Activated CD4-positive, alpha-beta T cell treated with anti-CD3 and anti-CD28 coated beads, Interleukin-2, amount 50 U/mL, for 16 hours (primary cell): ENCODE measurements around the gene C9orf78.

Source experiments
- DNase-seq: peaks from one replicate; pipeline ENCODE4 v3.0.0-alpha.2; 2020

The C9orf78 gene, protein sequence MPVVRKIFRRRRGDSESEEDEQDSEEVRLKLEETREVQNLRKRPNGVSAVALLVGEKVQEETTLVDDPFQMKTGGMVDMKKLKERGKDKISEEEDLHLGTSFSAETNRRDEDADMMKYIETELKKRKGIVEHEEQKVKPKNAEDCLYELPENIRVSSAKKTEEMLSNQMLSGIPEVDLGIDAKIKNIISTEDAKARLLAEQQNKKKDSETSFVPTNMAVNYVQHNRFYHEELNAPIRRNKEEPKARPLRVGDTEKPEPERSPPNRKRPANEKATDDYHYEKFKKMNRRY

DNA sequence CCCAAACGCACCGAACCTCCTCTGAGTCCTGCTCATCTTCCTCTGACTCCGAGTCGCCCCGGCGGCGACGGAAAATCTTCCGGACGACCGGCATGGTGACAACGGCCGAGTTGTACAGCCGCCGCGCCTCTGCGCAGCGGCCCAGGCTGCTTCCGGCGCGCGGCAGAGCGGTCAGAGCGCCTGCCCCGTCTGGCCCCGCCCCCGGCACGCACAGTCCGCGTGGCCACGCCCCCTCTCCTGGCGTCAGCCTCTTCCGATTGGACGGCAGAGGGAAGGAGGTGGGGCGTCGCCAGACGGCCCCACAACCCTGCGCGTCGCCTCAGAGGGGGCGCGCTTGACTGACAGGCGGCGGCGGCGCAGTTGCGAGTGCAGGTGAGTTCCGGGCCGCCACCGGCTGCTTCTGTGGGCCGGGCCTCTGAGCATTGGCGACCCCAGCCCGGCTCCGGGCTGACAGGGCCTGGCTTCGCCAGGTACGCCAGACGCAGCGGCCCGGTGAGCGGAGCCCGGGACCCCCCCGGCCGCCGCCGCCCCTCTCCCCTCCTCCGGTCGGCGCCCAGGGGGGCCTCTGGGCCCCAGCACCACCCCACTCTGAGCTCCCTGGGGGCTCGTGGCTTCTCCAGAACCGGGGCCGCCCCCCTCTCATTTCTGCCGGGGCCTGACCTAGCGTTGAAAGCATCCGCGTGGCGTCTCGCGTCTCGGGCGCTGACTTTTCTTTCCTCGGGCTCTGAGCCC lies at the start of gene C9orf78, which contains the start of gene USP20:
C9orf78 (minus strand) TSS at position 148 of the 732 bp plus-strand sequence; CDS start at position 94, 54 bp downstream.
USP20 (plus strand) TSS at position 331 of the 732 bp plus-strand sequence. CDS start 17,098 bp downstream, outside the sequence.
- DNase-seq = peak; percentile 98

GRCh38 chr9:129884220-129885017 lies 49.3 kb upstream of the C9orf78 start:
- peak; percentile 96 for DNase-seq

- no peak for DNase-seq
These were observed 46.7 kb upstream of the C9orf78 start for GRCh38 chr9:129881547-129882324.

- no peak for DNase-seq
These were observed 45.8 kb upstream of the C9orf78 start for GRCh38 chr9:129880654-129881546.

GRCh38 chr9:129879991-129880653 lies 45.0 kb upstream of the C9orf78 start:
- no peak for DNase-seq

- no peak for DNase-seq
These were observed 44.1 kb upstream of the C9orf78 start for GRCh38 chr9:129879103-129879699.

DNA sequence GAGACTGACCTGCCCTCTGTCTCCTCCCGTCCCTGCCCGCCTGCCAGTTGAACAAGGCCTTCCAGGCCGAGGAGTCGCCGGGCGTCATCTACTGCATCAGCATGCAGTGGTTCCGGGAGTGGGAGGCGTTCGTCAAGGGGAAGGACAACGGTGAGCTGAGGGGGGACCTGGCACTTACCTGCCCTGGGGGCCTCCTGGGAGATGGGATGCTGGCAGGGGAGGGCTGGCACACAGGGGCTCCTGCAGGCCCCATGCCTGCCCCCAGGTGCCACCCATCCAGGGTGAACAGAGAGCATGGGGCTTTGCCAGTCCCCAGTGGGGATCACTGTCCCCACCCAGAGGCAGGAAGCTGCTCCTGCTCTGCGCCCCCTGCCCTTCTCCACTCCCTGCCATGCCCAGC lies 43.2 kb upstream of the C9orf78 start:
- no peak for DNase-seq

GRCh38 chr9:129876815-129877214 lies 41.7 kb upstream of the C9orf78 start:
- DNase-seq = no peak

GRCh38 chr9:129875687-129876395 lies 40.8 kb upstream of the C9orf78 start:
- no peak for DNase-seq

DNA sequence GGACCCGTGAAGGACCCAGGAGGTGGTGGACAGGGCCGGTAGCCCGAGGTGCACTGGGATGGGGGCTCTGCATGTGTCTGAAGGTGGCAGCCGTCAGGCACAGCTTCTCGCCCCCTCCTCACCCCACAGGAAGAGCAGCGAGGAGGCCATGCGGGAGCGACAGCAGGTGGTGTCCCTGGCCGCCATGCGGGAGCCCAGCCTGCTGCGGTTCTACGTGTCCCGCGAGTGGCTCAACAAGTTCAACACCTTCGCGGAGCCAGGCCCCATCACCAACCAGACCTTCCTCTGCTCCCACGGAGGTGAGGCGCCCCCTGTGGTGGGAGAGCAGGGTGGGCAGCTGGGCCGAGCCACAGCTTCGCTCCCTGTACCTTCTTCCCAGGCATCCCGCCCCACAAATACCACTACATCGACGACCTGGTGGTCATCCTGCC lies 40.1 kb upstream of the C9orf78 start:
- no peak for DNase-seq

DNA sequence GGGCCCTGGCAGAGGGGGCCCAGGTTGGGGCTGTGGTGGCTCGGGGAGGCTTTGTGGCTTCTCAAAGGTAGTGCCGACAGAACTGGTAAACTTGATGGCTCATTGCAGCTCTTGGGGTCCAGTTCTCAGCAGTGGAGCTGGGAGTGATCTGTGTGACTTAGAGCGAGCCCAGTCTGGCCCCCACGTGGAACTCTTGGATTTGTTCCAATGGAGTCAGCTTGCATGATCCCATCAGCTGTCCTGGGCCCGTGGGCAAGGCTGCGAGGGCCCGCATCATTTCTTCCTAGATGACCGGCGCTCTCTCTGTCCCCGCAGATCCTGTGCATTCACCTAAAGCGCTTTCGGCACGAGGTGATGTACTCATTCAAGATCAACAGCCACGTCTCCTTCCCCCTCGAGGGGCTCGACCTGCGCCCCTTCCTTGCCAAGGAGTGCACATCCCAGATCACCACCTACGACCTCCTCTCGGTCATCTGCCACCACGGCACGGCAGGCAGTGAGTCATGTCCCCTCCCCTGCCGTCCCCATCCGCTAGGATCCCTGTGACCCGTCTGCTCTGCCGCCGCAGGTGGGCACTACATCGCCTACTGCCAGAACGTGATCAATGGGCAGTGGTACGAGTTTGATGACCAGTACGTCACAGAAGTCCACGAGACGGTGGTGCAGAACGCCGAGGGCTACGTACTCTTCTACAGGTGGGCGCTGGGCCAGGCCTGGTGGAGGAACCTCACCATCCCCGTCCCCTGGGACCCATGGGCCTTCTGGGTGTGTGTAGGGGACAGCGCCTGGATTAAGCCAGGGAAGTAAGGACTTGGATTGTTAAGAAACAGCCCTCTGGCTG lies 39.4 kb upstream of the C9orf78 start:
- no peak for DNase-seq

GRCh38 chr9:129873563-129874190 lies 38.6 kb upstream of the C9orf78 start:
- no peak for DNase-seq

DNA sequence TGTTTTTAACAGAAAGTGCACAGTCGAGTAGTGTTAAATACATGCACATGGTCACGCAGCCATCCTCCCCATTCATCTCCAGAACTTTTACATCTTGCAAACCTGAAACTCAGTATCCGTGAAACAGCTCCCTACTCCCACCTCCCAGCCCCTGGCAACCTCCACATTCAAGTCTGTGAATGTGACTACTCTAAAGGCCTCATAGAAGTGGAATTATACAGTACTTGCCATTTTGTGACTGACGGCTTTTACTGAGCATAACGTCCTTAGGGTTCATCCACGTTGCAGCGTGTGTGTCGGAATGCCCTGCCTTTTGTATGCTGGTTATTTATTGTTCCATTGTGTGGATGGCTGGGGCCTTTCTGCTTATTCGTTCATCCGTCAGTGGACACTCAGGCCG lies 36.0 kb upstream of the C9orf78 start:
- DNase-seq = no peak

DNA sequence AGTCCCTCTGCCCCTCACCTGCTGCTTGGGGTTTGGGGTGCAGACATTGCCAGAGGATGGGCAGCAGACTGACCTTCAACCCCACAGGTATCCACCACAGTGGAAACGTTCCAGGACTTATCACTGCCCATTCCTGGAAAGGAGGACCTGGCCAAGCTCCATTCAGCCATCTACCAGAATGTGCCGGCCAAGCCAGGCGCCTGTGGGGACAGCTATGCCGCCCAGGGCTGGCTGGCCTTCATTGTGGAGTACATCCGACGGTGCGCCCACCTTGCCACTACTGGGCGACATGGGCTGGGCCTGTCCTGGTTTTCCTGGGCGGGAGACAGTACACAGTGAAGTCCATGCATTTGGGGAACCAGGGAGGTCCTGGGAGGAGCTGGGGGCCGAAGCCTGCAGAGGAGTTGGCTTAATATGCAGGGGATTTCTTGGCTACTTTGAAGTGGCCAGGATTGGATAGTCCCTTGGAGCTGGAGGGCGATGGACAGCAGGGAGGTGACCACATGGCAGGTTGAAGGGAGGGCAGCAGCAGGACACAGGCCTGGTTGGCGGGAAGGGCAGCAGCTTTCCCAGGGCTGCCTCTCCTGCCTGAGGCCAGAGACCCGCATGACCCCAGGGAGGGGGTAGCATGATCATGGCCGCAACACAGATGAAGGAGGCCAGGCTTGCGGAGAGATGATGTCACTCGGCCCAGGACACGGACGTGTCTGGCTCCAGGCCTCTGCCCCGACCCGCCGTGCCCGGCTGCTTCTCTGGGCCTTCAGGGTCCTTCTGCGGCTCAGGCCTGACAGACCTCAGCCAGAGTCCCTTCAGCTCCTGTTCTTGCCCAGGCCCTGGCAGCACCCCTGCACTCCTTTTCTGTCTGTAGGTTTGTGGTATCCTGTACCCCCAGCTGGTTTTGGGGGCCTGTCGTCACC lies 34.8 kb upstream of the C9orf78 start:
- DNase-seq = no peak

- DNase-seq = peak; percentile 93
These were observed 33.9 kb upstream of the C9orf78 start for GRCh38 chr9:129868872-129869486.

DNA sequence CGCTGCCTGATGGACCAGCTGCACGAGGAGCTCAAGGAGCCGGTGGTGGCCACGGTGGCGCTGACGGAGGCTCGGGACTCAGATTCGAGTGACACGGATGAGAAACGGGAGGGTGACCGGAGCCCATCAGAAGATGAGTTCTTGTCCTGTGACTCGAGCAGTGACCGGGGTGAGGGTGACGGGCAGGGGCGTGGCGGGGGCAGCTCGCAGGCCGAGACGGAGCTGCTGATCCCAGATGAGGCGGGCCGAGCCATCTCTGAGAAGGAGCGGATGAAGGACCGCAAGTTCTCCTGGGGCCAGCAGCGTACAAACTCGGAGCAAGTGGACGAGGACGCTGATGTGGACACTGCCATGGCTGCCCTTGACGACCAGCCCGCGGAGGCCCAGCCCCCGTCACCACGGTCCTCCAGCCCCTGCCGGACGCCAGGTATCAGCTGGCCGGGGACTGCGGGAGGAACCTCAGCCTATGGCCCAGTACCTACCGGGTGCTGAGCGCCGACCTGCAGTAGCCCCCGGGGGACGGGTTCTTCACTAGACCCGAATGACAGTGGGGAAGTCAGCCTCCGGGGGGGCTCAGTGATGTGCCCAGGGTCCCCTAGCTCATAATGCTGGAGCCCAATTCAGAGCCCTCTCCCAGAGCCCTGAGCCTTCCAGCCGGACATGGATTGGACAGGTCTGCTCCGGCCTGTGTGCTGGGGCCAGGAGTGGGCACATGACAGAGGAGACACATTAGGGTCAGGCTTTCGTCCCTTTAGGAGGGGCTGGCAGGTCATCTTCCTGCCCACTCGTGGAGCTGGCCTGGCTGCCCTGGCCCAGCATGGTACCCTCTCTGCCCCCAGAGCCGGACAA lies 33.2 kb upstream of the C9orf78 start:
- no peak for DNase-seq
